ENCODE measurements around the gene NYAP2.
A peak's percentile ranks its signal among the peaks of the same experiment; 100 is the strongest.

Gene NYAP2

DNA sequence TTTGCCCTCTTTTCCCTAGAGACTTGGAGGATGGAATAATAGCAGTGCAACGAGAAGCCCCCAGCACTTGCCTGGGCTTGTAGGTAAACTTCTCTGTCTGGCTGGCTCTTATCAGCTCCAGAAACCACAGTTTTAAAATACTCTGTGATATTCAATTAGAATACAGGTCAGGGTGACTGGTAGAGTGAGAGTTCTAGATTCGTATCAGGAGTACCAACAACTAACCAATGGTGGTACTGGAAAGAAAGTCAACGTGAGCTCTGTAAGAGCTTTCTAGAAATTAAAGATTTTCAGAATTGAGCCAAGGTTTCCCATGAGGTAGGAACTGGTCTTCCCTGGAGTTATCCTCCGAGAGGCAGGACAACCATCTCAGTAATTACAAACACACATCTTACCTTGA, 216.9 kb downstream of the NYAP2 start:
- Mint-ChIP-seq H3K27ac (no peak overlapping the region), H3K27me3 (ENCODE audit: low read depth, poor library complexity) (peaks cover 12% of the 10 kb centered on the region), H3K4me3 (no peak overlapping the region), H3K9me3 (no peaks in the 10 kb centered on the region), H3K4me1 (no peaks in the 10 kb centered on the region), H3K36me3 (ENCODE audit: low read depth) (no peaks in the 10 kb centered on the region)
- no peak for DNase-seq
- TF ChIP-seq CTCF (IDR thresholded peaks at IDR 0.05): no peak

GRCh38 chr2:225616848-225617247, 217.3 kb downstream of the NYAP2 start:
- H3K27ac Mint-ChIP-seq: no peak overlapping the region
- H3K4me3 Mint-ChIP-seq: no peak overlapping the region
- TF ChIP-seq CTCF (IDR thresholded peaks at IDR 0.05): no peak
- no peak for DNase-seq
- H3K4me1 Mint-ChIP-seq: no peaks in the 10 kb centered on the region
- H3K36me3 Mint-ChIP-seq (ENCODE audit: low read depth): no peaks in the 10 kb centered on the region
- peaks cover 12% of the 10 kb centered on the region for H3K27me3 Mint-ChIP-seq (ENCODE audit: low read depth, poor library complexity)
- no peaks in the 10 kb centered on the region for H3K9me3 Mint-ChIP-seq

DNA sequence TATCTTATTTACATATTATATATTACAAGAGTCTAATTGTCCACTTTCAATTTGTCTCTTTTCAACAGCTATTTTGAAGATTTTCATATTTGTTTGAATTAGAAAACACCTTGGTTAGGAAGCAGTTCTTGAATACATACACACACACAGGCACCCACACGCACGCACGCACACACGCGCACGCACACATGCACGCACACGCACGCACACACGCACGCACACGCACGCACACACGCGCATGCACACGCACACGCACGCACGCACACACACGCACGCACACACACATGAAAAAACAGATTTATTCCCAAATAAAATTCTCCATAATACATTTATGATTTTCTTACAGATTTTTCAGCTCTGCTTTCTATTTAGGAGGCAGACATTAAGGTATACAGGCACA, 220.7 kb downstream of the NYAP2 start:
- TF ChIP-seq CTCF (IDR thresholded peaks at IDR 0.05): no peak
- no peak for DNase-seq
- Mint-ChIP-seq H3K36me3 (ENCODE audit: low read depth) (no peaks in the 10 kb centered on the region), H3K27me3 (ENCODE audit: low read depth, poor library complexity) (peaks cover 7% of the 10 kb centered on the region), H3K9me3 (no peaks in the 10 kb centered on the region), H3K4me1 (no peaks in the 10 kb centered on the region), H3K27ac (peak overlapping the region; percentile 49), H3K4me3 (no peak overlapping the region)

DNA sequence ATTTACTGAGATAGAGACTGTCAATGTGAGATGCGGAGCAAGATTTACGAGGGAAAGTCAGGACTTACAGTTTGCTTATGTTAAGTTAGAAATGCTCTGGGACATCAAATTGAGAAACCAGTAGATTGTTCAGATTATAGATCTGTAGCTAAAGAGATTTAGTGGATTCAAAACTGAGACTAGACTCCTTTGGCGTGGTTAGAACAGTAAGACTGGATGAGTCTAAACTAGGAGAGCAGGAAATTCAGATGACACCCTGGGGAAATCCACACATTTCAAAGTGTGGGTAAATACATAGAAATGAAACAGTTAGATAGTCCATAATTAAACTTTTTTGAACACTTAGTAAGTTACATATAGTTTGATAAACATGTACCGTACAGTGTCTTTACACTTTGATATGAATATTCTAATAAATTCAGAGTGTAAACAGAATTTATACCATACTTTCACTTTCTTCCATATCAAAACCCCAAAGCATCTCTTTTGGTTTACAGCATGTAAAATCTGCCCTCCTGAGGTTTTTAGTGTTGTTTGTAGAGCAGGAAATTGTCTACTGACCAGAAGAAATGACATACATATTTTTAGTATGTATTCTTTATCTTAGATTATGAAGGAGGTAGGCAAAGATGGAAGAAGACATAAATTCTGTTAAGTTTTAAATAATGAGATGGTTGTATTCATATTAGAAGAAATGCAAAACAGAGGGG, 231.5 kb downstream of the NYAP2 start:
- no peak for DNase-seq
- H3K4me1 Mint-ChIP-seq: no peaks in the 10 kb centered on the region
- no peaks in the 10 kb centered on the region for H3K9me3 Mint-ChIP-seq
- H3K36me3 Mint-ChIP-seq (ENCODE audit: low read depth): no peaks in the 10 kb centered on the region
- H3K4me3 Mint-ChIP-seq: no peak overlapping the region
- no peak for TF ChIP-seq CTCF (IDR thresholded peaks at IDR 0.05)
- H3K27me3 Mint-ChIP-seq (ENCODE audit: low read depth, poor library complexity): peaks cover 4% of the 10 kb centered on the region
- no peak overlapping the region for H3K27ac Mint-ChIP-seq

- no peaks in the 10 kb centered on the region for H3K4me1 Mint-ChIP-seq
- no peak overlapping the region for H3K27ac Mint-ChIP-seq
- DNase-seq: no peak
- peaks cover 7% of the 10 kb centered on the region for H3K27me3 Mint-ChIP-seq (ENCODE audit: low read depth, poor library complexity)
- no peak overlapping the region for H3K4me3 Mint-ChIP-seq
- H3K9me3 Mint-ChIP-seq: no peaks in the 10 kb centered on the region
- no peaks in the 10 kb centered on the region for H3K36me3 Mint-ChIP-seq (ENCODE audit: low read depth)
- no peak for TF ChIP-seq CTCF (IDR thresholded peaks at IDR 0.05)
Measured at GRCh38 chr2:225632351-225632750, 232.8 kb downstream of the NYAP2 start.

DNA sequence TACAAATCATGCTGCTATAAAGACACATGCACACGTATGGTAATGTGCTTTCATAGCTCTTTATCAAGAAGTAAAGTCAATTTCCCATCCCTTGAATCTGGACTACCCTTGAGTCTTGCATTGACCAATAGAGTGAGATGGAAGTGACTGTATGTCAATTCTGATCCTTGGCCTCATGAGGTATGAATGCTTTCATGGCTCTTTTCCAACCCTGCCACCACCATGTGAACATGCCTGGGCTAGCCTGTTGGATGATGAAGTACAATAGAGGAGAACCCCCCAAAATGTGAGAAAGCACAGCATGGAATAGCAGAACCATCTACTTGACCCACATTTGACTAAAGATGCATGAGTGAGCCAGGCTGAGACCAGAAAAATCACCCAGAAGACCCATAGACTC, 237.0 kb downstream of the NYAP2 start:
- peak overlapping the region; percentile 60 for H3K27ac Mint-ChIP-seq
- peaks cover 11% of the 10 kb centered on the region for H3K27me3 Mint-ChIP-seq (ENCODE audit: low read depth, poor library complexity)
- DNase-seq: no peak
- H3K36me3 Mint-ChIP-seq (ENCODE audit: low read depth): no peaks in the 10 kb centered on the region
- no peak for TF ChIP-seq CTCF (IDR thresholded peaks at IDR 0.05)
- no peaks in the 10 kb centered on the region for H3K4me1 Mint-ChIP-seq
- H3K4me3 Mint-ChIP-seq: no peak overlapping the region
- H3K9me3 Mint-ChIP-seq: no peaks in the 10 kb centered on the region

All from nephron progenitor cell (in vitro differentiated cells).